OCI-M2 (cell line): ENCODE data around the gene AKAP13.
"Not testable (repeated sequence)": the region's sequence is repeated elsewhere in the genome, so short reads cannot be mapped to it uniquely, and the experiment has no call there.

Experiments used
- DNase-seq: peaks from one replicate; lab custom pipeline; 2025; ENCODE audit not compliant: unreplicated experiment; lab: John Stamatoyannopoulos, UW

Gene AKAP13

GRCh38 chr15:85563731-85564130 lies 183.3 kb downstream of the AKAP13 start:
- DNase-seq: no peak

DNA sequence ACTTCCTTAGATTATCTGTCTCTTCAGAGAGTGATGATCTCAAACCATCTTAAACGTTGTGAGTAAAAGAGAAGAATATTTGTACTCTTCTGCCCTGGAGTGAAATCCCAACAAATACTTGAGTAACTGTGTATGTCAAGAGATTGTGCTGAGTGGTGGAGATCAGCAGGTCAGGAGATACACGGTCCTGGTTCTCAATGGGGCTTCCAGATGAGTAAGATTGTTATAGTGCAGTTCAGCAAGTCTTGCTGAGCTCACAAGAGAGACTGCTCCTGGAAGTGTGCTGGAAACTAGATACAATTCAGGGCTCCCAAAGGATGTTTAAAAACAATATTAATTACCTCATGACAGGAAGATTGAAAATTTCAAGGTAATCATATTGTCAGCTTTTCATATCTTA lies 184.3 kb downstream of the AKAP13 start:
- no peak for DNase-seq

GRCh38 chr15:85568261-85568808 lies 187.9 kb downstream of the AKAP13 start:
- no peak for DNase-seq

GRCh38 chr15:85570336-85570735 lies 189.9 kb downstream of the AKAP13 start:
- no peak for DNase-seq

GRCh38 chr15:85571780-85572179 lies 191.4 kb downstream of the AKAP13 start:
- DNase-seq: no peak

DNA sequence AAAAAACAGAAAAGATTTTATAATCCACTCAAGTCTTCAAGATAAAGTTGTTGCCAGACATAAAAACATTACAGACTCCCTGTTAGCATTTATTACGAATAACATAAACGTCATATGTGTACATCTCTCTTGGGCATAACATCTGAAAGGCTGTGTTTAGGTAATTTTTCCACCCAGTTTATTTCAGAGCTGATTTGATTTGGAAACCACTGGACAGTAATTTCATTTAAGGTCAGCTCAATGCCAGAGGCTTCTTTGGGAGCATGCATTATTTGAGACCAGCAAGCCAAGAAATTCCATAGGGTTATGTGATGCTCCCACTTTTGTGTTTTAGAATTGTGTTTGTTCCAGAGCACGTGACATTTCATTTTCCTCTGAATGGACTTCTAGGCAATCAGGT lies 196.0 kb downstream of the AKAP13 start:
- DNase-seq: no peak

DNA sequence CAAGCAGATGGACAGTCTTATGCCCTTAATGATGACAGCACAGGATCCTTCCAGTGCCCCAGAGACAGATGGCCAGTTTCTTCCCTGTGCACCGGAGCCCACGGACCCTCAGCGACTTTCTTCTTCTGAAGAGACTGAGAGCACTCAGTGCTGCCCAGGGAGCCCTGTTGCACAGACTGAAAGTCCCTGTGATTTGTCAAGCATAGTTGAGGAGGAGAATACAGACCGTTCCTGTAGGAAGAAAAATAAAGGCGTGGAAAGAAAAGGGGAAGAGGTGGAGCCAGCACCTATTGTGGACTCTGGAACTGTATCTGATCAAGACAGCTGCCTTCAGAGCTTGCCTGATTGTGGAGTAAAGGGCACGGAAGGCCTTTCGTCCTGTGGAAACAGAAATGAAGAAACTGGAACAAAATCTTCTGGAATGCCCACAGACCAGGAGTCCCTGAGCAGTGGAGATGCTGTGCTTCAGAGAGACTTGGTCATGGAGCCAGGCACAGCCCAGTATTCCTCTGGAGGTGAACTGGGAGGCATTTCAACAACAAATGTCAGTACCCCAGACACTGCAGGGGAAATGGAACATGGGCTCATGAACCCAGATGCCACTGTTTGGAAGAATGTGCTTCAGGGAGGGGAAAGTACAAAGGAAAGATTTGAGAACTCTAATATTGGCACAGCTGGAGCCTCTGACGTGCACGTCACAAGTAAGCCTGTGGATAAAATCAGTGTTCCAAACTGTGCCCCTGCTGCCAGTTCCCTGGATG lies 198.7 kb downstream of the AKAP13 start:
- DNase-seq: no peak

GRCh38 chr15:85579957-85580694 lies 199.7 kb downstream of the AKAP13 start:
- DNase-seq: no peak

GRCh38 chr15:85580879-85581278 lies 200.5 kb downstream of the AKAP13 start:
- no peak for DNase-seq

- DNase-seq: no peak
Measured at GRCh38 chr15:85581495-85581894, 201.1 kb downstream of the AKAP13 start.

GRCh38 chr15:85582131-85583079 lies 202.0 kb downstream of the AKAP13 start:
- peak; percentile 44 for DNase-seq

GRCh38 chr15:85583442-85583841 lies 203.0 kb downstream of the AKAP13 start:
- DNase-seq: no peak

- DNase-seq: no peak
Measured at GRCh38 chr15:85583923-85584390, 203.6 kb downstream of the AKAP13 start.

DNA sequence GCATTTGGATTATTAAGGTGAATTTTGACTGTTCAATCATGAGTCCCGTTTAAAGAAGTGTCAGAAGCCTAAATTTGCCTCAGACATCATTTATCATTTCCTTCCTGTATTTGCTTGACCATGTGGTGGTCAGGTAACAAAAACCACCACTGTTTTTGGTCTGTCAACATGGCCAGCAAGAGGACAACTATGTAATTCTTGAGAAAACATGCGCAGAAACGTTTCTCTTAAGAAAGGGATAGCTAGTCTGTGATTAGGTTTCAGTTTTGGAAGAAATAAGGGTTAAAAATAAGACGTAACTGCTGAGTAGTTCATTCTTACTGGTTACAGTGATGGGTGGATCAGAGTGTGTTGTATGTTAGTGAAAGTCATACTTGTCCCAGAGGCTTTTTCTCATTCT lies 204.5 kb downstream of the AKAP13 start:
- no peak for DNase-seq

DNA sequence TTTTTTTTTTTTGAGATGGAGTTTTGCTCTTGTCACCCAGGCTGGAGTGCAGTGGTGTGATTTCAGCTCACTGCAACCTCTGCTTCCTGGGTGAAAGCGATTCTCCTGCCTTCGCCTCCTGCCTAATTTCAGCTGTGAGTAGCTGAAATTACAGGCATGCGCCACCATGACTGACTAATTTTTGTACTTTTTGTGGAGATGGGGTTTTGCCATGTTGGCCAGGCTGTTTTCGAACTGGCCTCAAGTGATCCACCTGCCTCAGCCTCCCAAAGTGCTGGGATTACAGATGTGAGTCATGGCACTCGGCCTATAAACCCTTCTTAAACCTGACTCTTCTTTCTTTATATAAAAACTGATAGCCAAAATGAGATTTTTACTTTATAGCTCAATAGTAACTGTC lies 205.8 kb downstream of the AKAP13 start:
- not testable (repeated sequence) for DNase-seq

DNA sequence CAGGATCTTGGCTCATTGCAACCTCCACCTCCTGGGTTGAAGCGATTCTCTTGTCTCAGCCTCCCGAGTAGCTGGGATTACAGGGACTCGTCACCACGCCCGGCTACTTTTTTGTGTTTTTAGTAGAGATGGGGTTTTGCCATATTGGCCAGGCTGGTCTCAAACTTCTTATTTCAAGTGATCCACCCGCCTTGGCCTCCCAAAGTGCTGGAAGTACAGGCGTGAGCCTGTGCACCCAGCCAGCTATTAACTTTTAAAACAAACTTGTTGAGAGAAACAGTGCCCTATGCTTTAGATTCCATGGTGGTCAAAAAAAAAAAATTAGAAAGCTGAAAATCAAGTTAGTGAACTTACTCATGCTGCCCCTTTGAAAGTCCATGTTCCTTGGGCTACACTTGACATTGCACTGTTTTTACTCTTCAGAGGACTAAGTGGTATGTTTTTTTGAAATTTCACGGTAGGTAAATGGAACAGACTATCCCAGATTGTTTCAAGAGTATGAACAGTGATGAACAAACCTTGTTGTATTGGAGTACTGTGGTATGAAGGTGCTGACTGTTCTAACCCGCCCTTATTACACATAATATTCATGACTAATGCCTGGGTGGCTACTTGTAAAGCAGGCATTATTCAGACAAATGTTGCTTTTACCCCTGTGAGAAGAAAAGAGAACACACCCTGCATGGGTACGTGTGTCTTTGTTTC lies 207.5 kb downstream of the AKAP13 start:
- no peak for DNase-seq

DNA sequence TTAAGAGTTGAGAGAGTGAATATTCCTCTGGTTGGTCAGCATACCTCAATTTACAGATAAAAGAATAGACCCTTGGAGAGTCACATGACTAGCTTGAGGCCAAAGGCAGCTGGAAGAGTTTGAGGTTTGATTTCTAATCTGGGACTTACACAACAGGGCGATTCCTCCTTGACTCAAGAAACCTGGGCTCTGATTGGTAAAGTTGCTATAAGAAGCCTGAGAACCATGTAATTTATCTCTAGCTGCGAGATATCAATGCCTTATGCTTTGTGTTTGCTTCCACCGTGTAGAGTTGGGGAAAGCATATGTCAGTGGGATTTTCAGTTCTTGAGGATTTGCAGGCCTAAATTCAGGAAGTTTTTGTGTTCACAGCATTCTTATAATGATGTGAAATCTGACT lies 208.3 kb downstream of the AKAP13 start:
- no peak for DNase-seq

DNA sequence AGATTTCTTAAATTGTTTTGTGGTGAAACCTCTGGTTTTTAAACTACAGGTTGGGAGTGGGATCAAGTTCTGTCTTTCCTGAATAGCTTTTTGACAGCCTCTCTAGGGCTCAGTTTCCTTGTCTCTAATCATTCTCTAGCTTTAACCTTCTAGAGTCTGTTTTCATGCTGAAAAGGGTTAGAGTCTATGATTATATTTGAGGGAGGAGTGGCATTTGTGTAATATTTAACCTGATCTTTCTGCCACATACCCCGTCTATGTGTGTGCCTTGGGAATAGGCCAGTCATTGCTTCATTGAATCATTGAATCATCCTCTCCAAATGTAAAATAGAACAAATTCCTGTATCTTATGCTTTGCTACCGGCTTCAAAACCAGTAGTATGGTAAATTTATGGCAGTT lies 209.4 kb downstream of the AKAP13 start:
- no peak for DNase-seq

DNA sequence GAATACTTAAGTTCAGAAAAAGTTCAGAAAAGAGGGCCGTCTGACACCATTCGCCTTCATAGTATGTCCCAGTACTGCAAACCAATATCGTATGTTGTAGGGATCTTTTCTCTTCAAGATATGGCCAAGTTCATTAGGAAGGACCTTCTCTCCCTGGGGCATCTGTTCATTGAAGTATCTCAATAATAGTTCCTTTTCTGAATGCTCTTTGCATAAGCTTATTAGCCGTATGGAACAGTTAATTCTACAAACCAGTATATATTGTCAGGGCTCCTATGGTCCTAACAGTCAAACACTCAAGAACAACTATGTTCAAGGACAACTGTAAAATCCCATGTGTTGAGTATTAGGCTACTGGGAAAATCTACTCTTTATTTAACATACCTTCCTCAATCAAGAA lies 211.2 kb downstream of the AKAP13 start:
- no peak for DNase-seq

- no peak for DNase-seq
Measured at GRCh38 chr15:85592148-85592547, 211.7 kb downstream of the AKAP13 start.
